Tibial nerve (tissue), 4 donors: ENCODE data around the gene ISG20L2. TPM values are rescaled to one million over a fixed set of nuclear protein-coding genes. Genes with fewer than 3 reads are reported as not detected.

Source experiments
- total RNA-seq, 4 donors: library from RNA; depleted of rRNA; stranded (reverse); fragments of >200 nt; gene quantifications; one replicate each; pipeline ENCODE4 v1.1.0, GENCODE V29; 2016

Gene ISG20L2
- total RNA-seq, 4 donors from 2014 or later = 10.1 to 24.9 (median 18.6) TPM

Other genes starting within 250 kb of the ISG20L2 start
- 10 to 100 TPM; 67.5 to 84.9 (median 70.8) TPM for gene MEF2D, start 228.0 kb downstream of the ISG20L2 start, total RNA-seq
- 1 to 10 TPM in 2 of 4 donors, under 1 TPM in 2; 0.21 to 2.4 (median 0.97) TPM for gene IQGAP3, start 156.2 kb downstream of the ISG20L2 start, total RNA-seq
- not detected for gene TTC24, start 149.0 kb downstream of the ISG20L2 start, total RNA-seq
- 100 to 1,000 TPM in 1 of 4 donors, 10 to 100 TPM in 3; 53.1 to 105 (median 82.7) TPM for gene NAXE, start 137.0 kb downstream of the ISG20L2 start, total RNA-seq
- 10 to 100 TPM; 22.2 to 44.4 (median 29.6) TPM for gene GPATCH4, start 127.3 kb downstream of the ISG20L2 start, total RNA-seq
- 10 to 100 TPM in 2 of 4 donors, 1 to 10 TPM in 2; 1.8 to 20.3 (median 10.6) TPM for gene HAPLN2, start 109.4 kb downstream of the ISG20L2 start, total RNA-seq
- gene BCAN, start 86.6 kb downstream of the ISG20L2 start, total RNA-seq = not detected
- gene NES, start 51.4 kb downstream of the ISG20L2 start, total RNA-seq = 10 to 100 TPM; 59.9 to 65.3 (median 63.9) TPM
- gene CRABP2, start 23.2 kb downstream of the ISG20L2 start, total RNA-seq = 10 to 100 TPM in 1 of 4 donors, 1 to 10 TPM in 3; 3.5 to 13.2 (median 5.0) TPM
- 10 to 100 TPM; 36.5 to 50.1 (median 46.0) TPM for gene METTL25B, start 297 bp downstream of the ISG20L2 start, total RNA-seq
- 10 to 100 TPM; 48.6 to 90.4 (median 66.2) TPM for gene MRPL24, start 12.3 kb upstream of the ISG20L2 start, total RNA-seq
- gene HDGF, start 22.9 kb upstream of the ISG20L2 start, total RNA-seq = 100 to 1,000 TPM; 120 to 177 (median 157) TPM
- gene PRCC, start 38.8 kb upstream of the ISG20L2 start, total RNA-seq = 10 to 100 TPM; 25.1 to 44.6 (median 30.8) TPM
- 1 to 10 TPM in 2 of 4 donors, under 1 TPM in 1, not detected in 1; 0.78 to 7.2 (median 2.9) TPM for gene SH2D2A, start 88.1 kb upstream of the ISG20L2 start, total RNA-seq
- gene INSRR, start 130.4 kb upstream of the ISG20L2 start, total RNA-seq = under 1 TPM; under 0.01 to 0.60 (median 0.20) TPM
- gene NTRK1, start 132.1 kb upstream of the ISG20L2 start, total RNA-seq = under 1 TPM in 3 of 4 donors, not detected in 1; 0.22 to 0.42 (median 0.39) TPM
- 10 to 100 TPM; 31.5 to 51.4 (median 39.7) TPM for gene PEAR1, start 165.0 kb upstream of the ISG20L2 start, total RNA-seq
- under 1 TPM in 3 of 4 donors, not detected in 1; 0.60 to 0.78 (median 0.66) TPM for gene LRRC71, start 191.9 kb upstream of the ISG20L2 start, total RNA-seq